ENCODE measurements around the gene MYH2. TPM values are rescaled to one million over a fixed set of nuclear protein-coding genes. Genes with fewer than 3 reads are reported as not detected.

MYH2 gene
- total RNA-seq, 6 experiments from 2014 or later: 0.18 to 0.81 (median 0.34) TPM; not detected in 2

GRCh38 chr17:10523064-10523463, 26.4 kb downstream of the MYH2 start:
- no peaks in the 10 kb centered on the region for H3K36me3 ChIP-seq
- TF ChIP-seq CTCF (IDR thresholded peaks at IDR 0.05) (no peak), POLR2A (IDR thresholded peaks at IDR 0.05) (no peak)
- ATAC-seq (no peak), DNase-seq (no peak)
- H3K4me1 ChIP-seq: no peaks in the 10 kb centered on the region
- no peaks in the 10 kb centered on the region for H3K27me3 ChIP-seq
- H3K4me3 ChIP-seq: no peak overlapping the region
- H3K9me3 ChIP-seq: peaks cover 0 to 4% (median 0%) of the 10 kb centered on the region in 4 donors
- WGBS (ENCODE audit: insufficient coverage, low coverage, low lambda C conversion rate, missing lambda C conversion rate): 67% methylated on average over 7 of the region's 7 CpGs
- H3K27ac ChIP-seq: no peak overlapping the region
- intact Hi-C loops (cut with DNase I): no loop called here

- Histone ChIP-seq H3K36me3 (no peaks in the 10 kb centered on the region), H3K27me3 (no peaks in the 10 kb centered on the region), H3K4me3 (no peak overlapping the region), H3K9me3 (peaks cover 0 to 4% (median 0%) of the 10 kb centered on the region in 4 donors), H3K4me1 (no peaks in the 10 kb centered on the region), H3K27ac (no peak overlapping the region)
- TF ChIP-seq POLR2A (IDR thresholded peaks at IDR 0.05) (no peak), CTCF (IDR thresholded peaks at IDR 0.05) (no peak)
- intact Hi-C loops (cut with DNase I): no loop called here
- DNase-seq (no peak), ATAC-seq (no peak)
Observed at GRCh38 chr17:10521949-10522348, 27.5 kb downstream of the MYH2 start.

GRCh38 chr17:10518271-10519037, 31.0 kb downstream of the MYH2 start, which contains the start of gene MYH1:
Gene MYH1 (minus strand): TSS chr17:10518542. CDS start chr17:10516642, 1,900 bp downstream.
- no peak for ATAC-seq
- peaks cover 0 to 4% (median 0%) of the 10 kb centered on the region in 4 donors for H3K9me3 ChIP-seq
- WGBS (ENCODE audit: insufficient coverage, low coverage, low lambda C conversion rate, missing lambda C conversion rate): 51% methylated on average over 8 of the region's 11 CpGs
- no peaks in the 10 kb centered on the region for H3K36me3 ChIP-seq
- intact Hi-C loops (cut with DNase I): no loop called here
- TF ChIP-seq POLR2A (IDR thresholded peaks at IDR 0.05): no peak
- no peak for TF ChIP-seq CTCF (IDR thresholded peaks at IDR 0.05)
- no peak within 1 kb of the TSS for H3K27ac ChIP-seq
- H3K27me3 ChIP-seq: no peaks in the 10 kb centered on the region
- DNase-seq: no peak
- H3K4me1 ChIP-seq: no peaks in the 10 kb centered on the region
- no peak within 1 kb of the TSS for H3K4me3 ChIP-seq

- H3K27ac ChIP-seq: no peak overlapping the region
- no peaks in the 10 kb centered on the region for H3K9me3 ChIP-seq
- no peak for ATAC-seq
- no peaks in the 10 kb centered on the region for H3K27me3 ChIP-seq
- no peaks in the 10 kb centered on the region for H3K36me3 ChIP-seq
- intact Hi-C loops (cut with DNase I): no loop called here
- no peak for DNase-seq
- H3K4me1 ChIP-seq: no peaks in the 10 kb centered on the region
- TF ChIP-seq CTCF (IDR thresholded peaks at IDR 0.05): no peak
- TF ChIP-seq POLR2A (IDR thresholded peaks at IDR 0.05): no peak
- H3K4me3 ChIP-seq: no peak overlapping the region
Observed at GRCh38 chr17:10516638-10517037, 32.8 kb downstream of the MYH2 start.

Data from right lobe of liver (tissue), 6 donors.